GM12878 (cell line): ENCODE data around the gene GPR18. TPM values are rescaled to one million over a fixed set of nuclear protein-coding genes. Genes with fewer than 3 reads are reported as not detected.

Source experiments
- ATAC-seq: fragments of 200-7000 bp; cut with Tn5 transposase; 3 replicates; pipeline ENCODE4 v1.9.1; 2020; ENCODE audit warnings: mild to moderate bottlenecking, moderate library complexity
- BruUV-seq: library from RNA; stranded (reverse); fragments of 400-500 nt; replicated peaks from 2 replicates; lab custom pipeline; 2021; lab: Mats Ljungman, UMichigan
- CTCF ChIA-PET: fragments of 300-600 bp; sonication (Branson Sonifier 250); formaldehyde crosslinking; extraction: SDS; loops from one replicate; lab custom pipeline; 2021; ENCODE audit warnings: inconsistent platforms; lab: Yijun Ruan, JAX
- POLR2A ChIA-PET: fragments of 350-600 bp; formaldehyde crosslinking; extraction: SDS; loops from one replicate; lab custom pipeline; 2021; ENCODE audit warnings: inconsistent platforms; lab: Charles Lee
- RAD21 ChIA-PET: fragments of 300-600 bp; sonication (Branson Sonifier 250); formaldehyde crosslinking; loops from one replicate; lab custom pipeline; 2023; ENCODE audit warnings: antibody characterized with exemption; ENCODE audit not compliant: unreplicated experiment; lab: Charles Lee
- SMC1A ChIA-PET: fragments of 300-600 bp; sonication (Branson Sonifier 250); formaldehyde crosslinking; loops from one replicate; lab custom pipeline; 2023; ENCODE audit not compliant: unreplicated experiment, uncharacterized antibody; lab: Charles Lee
- DNase-seq: peaks from one replicate; pipeline ENCODE4 v3.0.0-alpha.2; 2011; ENCODE audit warnings: low read depth, low spot score
- FAIRE-seq: peaks from 3 replicates; lab custom pipeline; 2011; peaks lifted over from hg19 to GRCh38; lab: Jason Lieb, UNC
- H2AFZ ChIP-seq: 2 replicates; pipeline ENCODE4 v1.6.0; 2011; ENCODE audit warnings: low read depth, low read length, control low read depth; ENCODE audit not compliant: control insufficient read depth
- H3K27ac ChIP-seq: 2 replicates; pipeline ENCODE4 v1.5.1; 2011; ENCODE audit warnings: control low read depth; ENCODE audit not compliant: control insufficient read depth, insufficient read depth
- H3K27me3 ChIP-seq, 2 experiments: replicated peaks in 1 of 2; 2 replicates each; pipeline versions ENCODE4 v1.6.0 to v1.6.1; 2011; ENCODE audit warnings: low read length in 1 of 2; ENCODE audit not compliant: control insufficient read depth in 2 of 2, insufficient read depth in 2 of 2
- H3K36me3 ChIP-seq, 2 experiments: 2 replicates each; pipeline ENCODE4 v1.5.1; 2011; ENCODE audit warnings: low read length in 1 of 2; ENCODE audit not compliant: control insufficient read depth in 2 of 2, insufficient read depth in 2 of 2
- H3K4me1 ChIP-seq: 2 replicates; pipeline ENCODE4 v1.6.1; 2011; ENCODE audit warnings: mild to moderate bottlenecking, low read length, moderate library complexity, mixed read lengths; ENCODE audit not compliant: control insufficient read depth, insufficient read depth
- H3K4me2 ChIP-seq: 2 replicates; pipeline ENCODE4 v1.6.0; 2011; ENCODE audit warnings: control low read depth; ENCODE audit not compliant: control insufficient read depth, insufficient read depth
- H3K4me3 ChIP-seq: fragments of 200-600 bp; sonication (generic); 2 replicates; pipeline ENCODE4 v1.5.1; 2016
- H3K79me2 ChIP-seq: 2 replicates; pipeline ENCODE4 v1.6.0; 2011; ENCODE audit warnings: low read length; ENCODE audit not compliant: control insufficient read depth, insufficient read depth
- H3K9ac ChIP-seq: 2 replicates; pipeline ENCODE4 v1.8.0; 2011; ENCODE audit warnings: low read length, control low read depth, mixed read lengths; ENCODE audit not compliant: control insufficient read depth, insufficient read depth
- H3K9me3 ChIP-seq: replicated peaks from 3 replicates; pipeline ENCODE4 v1.5.1; 2011; ENCODE audit warnings: mild to moderate bottlenecking, low read length; ENCODE audit not compliant: control insufficient read depth, insufficient read depth
- H4K20me1 ChIP-seq: 2 replicates; pipeline ENCODE4 v1.6.0; 2011; ENCODE audit not compliant: control insufficient read depth, insufficient read depth
- ASH2L ChIP-seq: fragments of 300-600, 200-600 bp; sonication (generic); IDR thresholded peaks from 2 replicates; pipeline ENCODE4 v1.6.1; 2017; ENCODE audit warnings: low read depth, mild to moderate bottlenecking, borderline replicate concordance
- BMI1 ChIP-seq: fragments of 450-650 bp; IDR thresholded peaks from 2 replicates; pipeline ENCODE4 v1.6.1; 2016; ENCODE audit warnings: mild to moderate bottlenecking, moderate library complexity, borderline replicate concordance
- HCFC1 ChIP-seq: fragments of 150-350 bp; IDR thresholded peaks from 2 replicates; pipeline ENCODE4 v1.6.1; 2014; ENCODE audit warnings: low read length
- IRF5 ChIP-seq: fragments of 450-650 bp; IDR thresholded peaks from 2 replicates; pipeline ENCODE4 v1.6.1; 2017; ENCODE audit warnings: borderline replicate concordance
- MAX ChIP-seq: IDR thresholded peaks from 2 replicates; pipeline ENCODE4 v1.6.1; 2012; ENCODE audit warnings: low read depth, low read length, improper control_type of control experiment
- NR2F1 ChIP-seq: fragments of 450-650 bp; conservative IDR thresholded peaks from 2 replicates; pipeline ENCODE4 v1.6.1; 2017; ENCODE audit warnings: mild to moderate bottlenecking
- POLR2AphosphoS5 ChIP-seq: IDR thresholded peaks from 2 replicates; pipeline ENCODE4 v1.6.1; 2011; ENCODE audit warnings: mild to moderate bottlenecking, low read length, inconsistent platforms
- POU2F2 ChIP-seq: IDR thresholded peaks from 3 replicates; pipeline ENCODE4 v1.6.1; 2011; ENCODE audit warnings: low read depth, mild to moderate bottlenecking, low read length, borderline replicate concordance
- RFX5 ChIP-seq: IDR thresholded peaks from 2 replicates; pipeline ENCODE4 v1.6.1; 2011; ENCODE audit warnings: low read depth, low read length, improper control_type of control experiment
- RUNX3 ChIP-seq: IDR thresholded peaks from 2 replicates; pipeline ENCODE4 v1.6.1; 2012; ENCODE audit warnings: low read length, inconsistent platforms
- ZNF207 ChIP-seq: fragments of 450-650 bp; IDR thresholded peaks from 2 replicates; pipeline ENCODE4 v1.6.1; 2014; ENCODE audit warnings: antibody characterized with exemption, mild to moderate bottlenecking, borderline replicate concordance
- ZNF217 ChIP-seq: fragments of 450-650 bp; IDR thresholded peaks from 2 replicates; pipeline ENCODE4 v1.6.1; 2017; ENCODE audit warnings: antibody characterized with exemption, mild to moderate bottlenecking
- WGBS: methylation state at CpG from one replicate; pipeline ENCODE4 v1.1.6; 2016; ENCODE audit warnings: low lambda C conversion rate; ENCODE audit not compliant: insufficient replicate concordance, insufficient coverage; ENCODE audit errors: missing lambda C conversion rate; 5-methylcytosine and 5-hydroxymethylcytosine counted together
- in situ Hi-C: fragments of 300-500 bp; cut with MboI; formaldehyde crosslinking; loops from 9 replicates; pipeline ENCODE4 v1.14.3; 2018; ENCODE audit warnings: mixed read lengths
- intact Hi-C: fragments of 100-400 bp; cut with micrococcal nuclease; formaldehyde crosslinking; loops from one replicate; pipeline ENCODE4 v1.14.2; 2022; ENCODE audit not compliant: unreplicated experiment
- polyA plus RNA-seq, 11 experiments: library from polyadenylated mRNA; depleted of rRNA in 4 of 11; unstranded in 6 of 11; stranded (reverse) in 5 of 11; fragments of >200 nt; fragmentation: Nextera tagmentation in 4 of 11; fragmentation: Illumina TruSeq in 1 of 11; extraction: Ambion mirVana in 4 of 11; extraction: Trizol in 1 of 11; gene quantifications; 1 replicate in 1 of 11; 2 replicates in 10 of 11; pipeline versions ENCODE4 v1.2.1 to v1.2.3, GENCODE V29; 2011 to 2016; ENCODE audit warnings: inconsistent platforms in 2 of 11, missing spikeins in 2 of 11, low read depth in 1 of 11
- total RNA-seq, 4 experiments: library from RNA; depleted of rRNA in 3 of 4; stranded (reverse); fragments of >200 nt in 3 of 4; fragmentation: Illumina TruSeq in 1 of 4; extraction: Trizol in 1 of 4; gene quantifications; 2 replicates each; pipeline versions ENCODE4 v1.2.1 to v1.2.3, GENCODE V29; 2013 to 2021

Gene GPR18
- total and polyA plus RNA-seq, 10 of the 15 experiments (the other 5 are each of a cell fraction or from before 2014, with no cell fraction given) = 3.3 to 12.9 (median 5.2) TPM

GRCh38 chr13:99206873-99207272 lies 51.3 kb downstream of the GPR18 start (continued):
- TF ChIP-seq MAX (no peak), POLR2AphosphoS5 (no peak), NR2F1 (no peak)

- ATAC-seq = no peak
- ChIA-PET POLR2A (interaction anchor here (0.6 to 1.5 kb wide), 3 partner anchors 20 to 26 kb away, joined by 3 to 4 read pairs (median 4); no protein-coding TSS in a partner anchor), RAD21 (interaction anchor here (2.1 to 12.0 kb wide), 4 partner anchors 13 to 59 kb away, joined by 14 to 94 read pairs (median 16); partner anchors contain the start of gene GPR18), SMC1A (interaction anchor here (0.8 to 11.8 kb wide), 7 partner anchors 9 to 62 kb away, joined by 3 to 184 read pairs (median 34); partner anchors contain the start of gene GPR18), CTCF (interaction anchor here (1.0 to 4.5 kb wide), 3 partner anchors 30 to 60 kb away, joined by 3 to 37 read pairs (median 4); no protein-coding TSS in a partner anchor)
- BruUV-seq = no TSS peak
- peaks cover 29% of the 10 kb centered on the region for H4K20me1 ChIP-seq
- no peak overlapping the region for H2AFZ ChIP-seq
- H3K27me3 ChIP-seq = no peaks in the 10 kb centered on the region
- no peak overlapping the region for H3K9ac ChIP-seq
- no peak for DNase-seq
- no peak for FAIRE-seq
- no peak overlapping the region for H3K4me3 ChIP-seq
- 100% methylated on average over 8 of the region's 8 CpGs for WGBS
- peaks cover 35% of the 10 kb centered on the region for H3K4me1 ChIP-seq
- intact Hi-C loops = no loop called here
- no peak for TF ChIP-seq ZNF217
- TF ChIP-seq IRF5 = no peak
- TF ChIP-seq RFX5 = no peak
- no peak for TF ChIP-seq ZNF207
- TF ChIP-seq NR2F1 = no peak
- TF ChIP-seq BMI1 = no peak
- TF ChIP-seq POU2F2 = no peak
- TF ChIP-seq HCFC1 = no peak
- TF ChIP-seq ASH2L = no peak
- TF ChIP-seq RUNX3 = no peak
- TF ChIP-seq, all 136 proteins: peak for 0
- H3K36me3 ChIP-seq = peaks cover 0 to 6% of the 10 kb centered on the region in 2 experiments; a peak in 1 of 4 replicates
- no peak overlapping the region for H3K27ac ChIP-seq
- no peaks in the 10 kb centered on the region for H3K9me3 ChIP-seq
- H3K79me2 ChIP-seq = peaks cover 57% of the 10 kb centered on the region
- in situ Hi-C loops = no loop called here
- no peak overlapping the region; the same call in 1 of the 2 replicates for H3K4me2 ChIP-seq
Observed at GRCh38 chr13:99206226-99206625, 52.0 kb downstream of the GPR18 start.
